HepG2 (cell line): ENCODE measurements around the gene ACAD8. TPM values are rescaled to one million over a fixed set of nuclear protein-coding genes. Genes with fewer than 3 reads are reported as not detected.

Source experiments
- ATAC-seq: fragments of 200-7000 bp; cut with Tn5 transposase; 3 replicates; pipeline ENCODE4 v1.9.1; 2020; ENCODE audit warnings: mild to moderate bottlenecking, moderate library complexity
- BruUV-seq: library from RNA; stranded (reverse); fragments of 400-500 nt; replicated peaks from 2 replicates; lab custom pipeline; 2021; lab: Mats Ljungman, UMichigan
- CTCF ChIA-PET: fragments of 300-600 bp; formaldehyde crosslinking; extraction: SDS; loops from one replicate; lab custom pipeline; 2021; ENCODE audit warnings: low total read pairs, inconsistent platforms, low intra/inter-chr PET ratio; lab: Yijun Ruan, JAX
- POLR2A ChIA-PET: fragments of 350-600 bp; sonication (Branson Sonifier 250); formaldehyde crosslinking; loops from one replicate; lab custom pipeline; 2020; ENCODE audit warnings: antibody characterized with exemption, inconsistent platforms; lab: Yijun Ruan, JAX
- DNase-seq: peaks from one replicate; pipeline ENCODE4 v3.0.0-alpha.2; 2015; ENCODE audit warnings: low spot score
- FAIRE-seq: peaks from 3 replicates; lab custom pipeline; 2011; peaks lifted over from hg19 to GRCh38; lab: Jason Lieb, UNC
- H2AFZ ChIP-seq: one replicate; pipeline ENCODE4 v1.6.1; 2011; ENCODE audit warnings: low read length, inconsistent platforms
- H3K27ac ChIP-seq: fragments of 300-600 bp; 3 replicates; pipeline ENCODE4 v1.8.0; 2011; ENCODE audit warnings: mixed run types, mild to moderate bottlenecking, mixed read lengths, low read length, inconsistent platforms; ENCODE audit not compliant: insufficient read depth; ENCODE audit errors: extremely low read length
- H3K27me3 ChIP-seq, 2 experiments: fragments of 200-600 bp in 1 of 2; 2 replicates in 1 of 2; 3 replicates in 1 of 2; pipeline versions ENCODE4 v1.6.0 to v1.8.0; 2011; ENCODE audit warnings: low read length in 2 of 2, mild to moderate bottlenecking in 2 of 2, moderate library complexity in 2 of 2, inconsistent platforms in 1 of 2; ENCODE audit not compliant: insufficient read depth in 2 of 2, control insufficient read depth in 1 of 2
- H3K36me3 ChIP-seq, 2 experiments: fragments of 200-600 bp in 1 of 2; replicated peaks in 1 of 2; 2 replicates in 1 of 2; 3 replicates in 1 of 2; pipeline versions ENCODE4 v1.5.1 to v1.8.0; 2011; ENCODE audit warnings: low read length in 2 of 2, inconsistent platforms in 1 of 2; ENCODE audit not compliant: insufficient read depth in 2 of 2, control insufficient read depth in 1 of 2
- H3K4me1 ChIP-seq: 2 replicates; pipeline ENCODE4 v1.5.1; 2012; ENCODE audit warnings: low read length, inconsistent platforms; ENCODE audit not compliant: insufficient read depth
- H3K4me2 ChIP-seq: 2 replicates; pipeline ENCODE4 v1.6.0; 2011; ENCODE audit warnings: low read depth, low read length, inconsistent platforms
- H3K4me3 ChIP-seq, 3 experiments: fragments of 200-600 bp in 1 of 3; sonication (generic), shearing (Covaris generic) in 1 of 3; replicated peaks in 1 of 3; 2 replicates each; pipeline ENCODE4 v1.5.1; 2011 to 2016; ENCODE audit warnings: low read length in 3 of 3, inconsistent platforms in 2 of 3, low read depth in 2 of 3, mild to moderate bottlenecking in 2 of 3, control low read depth in 1 of 3, mixed read lengths in 1 of 3; ENCODE audit not compliant: insufficient read depth in 1 of 3
- H3K79me2 ChIP-seq: one replicate; pipeline ENCODE4 v1.6.1; 2011; ENCODE audit warnings: low read length, inconsistent platforms; ENCODE audit not compliant: insufficient read depth
- H3K9ac ChIP-seq: 2 replicates; pipeline ENCODE4 v1.6.0; 2011; ENCODE audit warnings: mild to moderate bottlenecking, low read depth, low read length, inconsistent platforms; ENCODE audit not compliant: insufficient read depth
- H3K9me3 ChIP-seq: 2 replicates; pipeline ENCODE4 v1.5.1; 2012; ENCODE audit warnings: mild to moderate bottlenecking, low read length
- H4K20me1 ChIP-seq: 2 replicates; pipeline ENCODE4 v1.6.0; 2011; ENCODE audit warnings: inconsistent platforms, mild to moderate bottlenecking, low read length, moderate library complexity; ENCODE audit not compliant: insufficient read depth
- ETS1 ChIP-seq: sonication (generic); formaldehyde crosslinking; IDR thresholded peaks from 2 replicates; pipeline ENCODE4 v1.4.0; 2020; ENCODE audit warnings: missing genetic modification reagents
- HMG20A ChIP-seq: IDR thresholded peaks from 2 replicates; pipeline ENCODE4 v1.6.1; 2016; ENCODE audit warnings: borderline replicate concordance
- IKZF1 ChIP-seq: fragments of 450-650 bp; IDR thresholded peaks from 2 replicates; pipeline ENCODE4 v1.7.1; 2016
- KDM3A ChIP-seq: IDR thresholded peaks from 2 replicates; pipeline ENCODE4 v1.6.1; 2018; ENCODE audit warnings: low read depth, missing compliant biosample characterization
- MAX ChIP-seq: IDR thresholded peaks from 2 replicates; pipeline ENCODE4 v1.6.1; 2012; ENCODE audit warnings: inconsistent platforms
- MTA1 ChIP-seq: sonication (generic); formaldehyde crosslinking; IDR thresholded peaks from 2 replicates; pipeline ENCODE4 v1.4.0; 2020; ENCODE audit warnings: missing genetic modification reagents, mild to moderate bottlenecking, borderline replicate concordance
- NCOA5 ChIP-seq: sonication (generic); formaldehyde crosslinking; IDR thresholded peaks from 2 replicates; pipeline ENCODE4 v1.4.0; 2020; ENCODE audit warnings: missing genetic modification reagents
- RCOR2 ChIP-seq: IDR thresholded peaks from 2 replicates; pipeline ENCODE4 v1.6.1; 2016; ENCODE audit warnings: missing biosample characterization, missing genetic modification reagents
- SNRNP70 ChIP-seq: fragments of 200-400 bp; formaldehyde crosslinking; IDR thresholded peaks from 2 replicates; pipeline ENCODE4 v1.6.1; 2017; ENCODE audit warnings: mild to moderate bottlenecking, low read depth, low read length, moderate library complexity
- SUZ12 ChIP-seq: fragments of 150-350 bp; IDR thresholded peaks from 2 replicates; pipeline ENCODE4 v1.6.1; 2014; ENCODE audit warnings: low read depth, low read length
- ZMYM3 ChIP-seq: sonication (generic); formaldehyde crosslinking; IDR thresholded peaks from 2 replicates; pipeline ENCODE4 v1.5.1; 2020; ENCODE audit warnings: mild to moderate bottlenecking, missing genetic modification reagents
- ZNF552 ChIP-seq: sonication (generic); formaldehyde crosslinking; IDR thresholded peaks from 2 replicates; pipeline ENCODE4 v1.9.0; 2022; ENCODE audit warnings: missing genetic modification reagents, mild to moderate bottlenecking, borderline replicate concordance
- ZNF563 ChIP-seq: sonication (generic); formaldehyde crosslinking; IDR thresholded peaks from 2 replicates; pipeline ENCODE4 v1.8.0; 2022; ENCODE audit warnings: mild to moderate bottlenecking, moderate library complexity, missing genetic modification reagents
- ZSCAN9 ChIP-seq: IDR thresholded peaks from 2 replicates; pipeline ENCODE4 v1.6.1; 2016; ENCODE audit warnings: borderline replicate concordance
- WGBS: methylation state at CpG from one replicate; pipeline ENCODE4 v1.1.6; 2017; ENCODE audit warnings: low lambda C conversion rate; 5-methylcytosine and 5-hydroxymethylcytosine counted together
- in situ Hi-C: cut with HindIII; loops from 2 replicates; pipeline ENCODE4 v1.10.0; 2017; ENCODE audit warnings: low pct_unique_long_range_greater_than_20kb; ENCODE audit not compliant: extremely low pct_ligation_motif_present
- intact Hi-C: fragments of 100-400 bp; cut with micrococcal nuclease; formaldehyde crosslinking; loops from one replicate; pipeline ENCODE4 v1.10.0; 2022; ENCODE audit not compliant: unreplicated experiment
- polyA plus RNA-seq, 8 experiments: library from polyadenylated mRNA; depleted of rRNA in 3 of 8; stranded (reverse) in 7 of 8; unstranded in 1 of 8; fragments of >200 nt; fragmentation: Illumina TruSeq in 4 of 8; extraction: Trizol in 4 of 8; gene quantifications; 2 replicates each; pipeline versions ENCODE4 v1.2.1 to v1.2.3, GENCODE V29; 2011 to 2016; ENCODE audit warnings: low read depth in 4 of 8, missing spikeins in 1 of 8, mixed read lengths in 1 of 8; ENCODE audit not compliant: insufficient read depth in 1 of 8
- total RNA-seq, 5 experiments: library from RNA; depleted of rRNA; stranded (reverse); fragments of >200 nt; fragmentation: Illumina TruSeq; extraction: Trizol; gene quantifications; 2 replicates each; pipeline ENCODE4 v1.2.3, GENCODE V29; 2016; ENCODE audit warnings: low read depth in 1 of 5
- TF ChIP-seq, protein P1 (sequence below): sonication (generic); formaldehyde crosslinking; IDR thresholded peaks from 2 replicates; pipeline ENCODE4 v1.9.0; 2021; ENCODE audit warnings: missing genetic modification reagents, borderline replicate concordance
- TF ChIP-seq, protein P2 (sequence below): sonication (generic); formaldehyde crosslinking; IDR thresholded peaks from 2 replicates; pipeline ENCODE4 v1.4.0; 2020; ENCODE audit warnings: mild to moderate bottlenecking, missing genetic modification reagents, borderline replicate concordance
- TF ChIP-seq, protein P3 (sequence below): fragments of 450-650 bp; IDR thresholded peaks from 2 replicates; pipeline ENCODE4 v1.6.1; 2017; ENCODE audit warnings: mild to moderate bottlenecking
- TF ChIP-seq, protein P4 (sequence below): IDR thresholded peaks from 2 replicates; pipeline ENCODE4 v1.6.1; 2016; ENCODE audit warnings: low read depth, control low read depth

ACAD8 gene
- total and polyA plus RNA-seq, 2 of the 13 experiments (the other 11 are each of a cell fraction or from before 2014, with no cell fraction given) = 13.5 to 20.3 TPM

GRCh38 chr11:134206185-134206584, 47.2 kb upstream of the ACAD8 start:
- Histone ChIP-seq H3K4me1 (no peaks in the 10 kb centered on the region), H3K4me2 (no peak overlapping the region), H2AFZ (no peak overlapping the region), H4K20me1 (no peaks in the 10 kb centered on the region), H3K36me3 (peaks cover 14 to 87% of the 10 kb centered on the region in 2 experiments), H3K4me3 (no peak overlapping the region), H3K27ac (no peak overlapping the region), H3K9me3 (no peaks in the 10 kb centered on the region), H3K79me2 (no peaks in the 10 kb centered on the region), H3K27me3 (no peaks in the 10 kb centered on the region), H3K9ac (no peak overlapping the region)
- no peak for TF ChIP-seq MAX
- no peak for TF ChIP-seq SUZ12
- no peak for TF ChIP-seq RCOR2 (CRISPR knock-in tag)
- TF ChIP-seq ZSCAN9 (CRISPR knock-in tag) = no peak
- no peak for TF ChIP-seq MTA1 (CRISPR knock-in tag)
- no peak for TF ChIP-seq KDM3A (CRISPR knock-in tag)
- TF ChIP-seq, protein P1, sequence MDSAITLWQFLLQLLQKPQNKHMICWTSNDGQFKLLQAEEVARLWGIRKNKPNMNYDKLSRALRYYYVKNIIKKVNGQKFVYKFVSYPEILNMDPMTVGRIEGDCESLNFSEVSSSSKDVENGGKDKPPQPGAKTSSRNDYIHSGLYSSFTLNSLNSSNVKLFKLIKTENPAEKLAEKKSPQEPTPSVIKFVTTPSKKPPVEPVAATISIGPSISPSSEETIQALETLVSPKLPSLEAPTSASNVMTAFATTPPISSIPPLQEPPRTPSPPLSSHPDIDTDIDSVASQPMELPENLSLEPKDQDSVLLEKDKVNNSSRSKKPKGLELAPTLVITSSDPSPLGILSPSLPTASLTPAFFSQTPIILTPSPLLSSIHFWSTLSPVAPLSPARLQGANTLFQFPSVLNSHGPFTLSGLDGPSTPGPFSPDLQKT = no peak
- TF ChIP-seq, protein P2, sequence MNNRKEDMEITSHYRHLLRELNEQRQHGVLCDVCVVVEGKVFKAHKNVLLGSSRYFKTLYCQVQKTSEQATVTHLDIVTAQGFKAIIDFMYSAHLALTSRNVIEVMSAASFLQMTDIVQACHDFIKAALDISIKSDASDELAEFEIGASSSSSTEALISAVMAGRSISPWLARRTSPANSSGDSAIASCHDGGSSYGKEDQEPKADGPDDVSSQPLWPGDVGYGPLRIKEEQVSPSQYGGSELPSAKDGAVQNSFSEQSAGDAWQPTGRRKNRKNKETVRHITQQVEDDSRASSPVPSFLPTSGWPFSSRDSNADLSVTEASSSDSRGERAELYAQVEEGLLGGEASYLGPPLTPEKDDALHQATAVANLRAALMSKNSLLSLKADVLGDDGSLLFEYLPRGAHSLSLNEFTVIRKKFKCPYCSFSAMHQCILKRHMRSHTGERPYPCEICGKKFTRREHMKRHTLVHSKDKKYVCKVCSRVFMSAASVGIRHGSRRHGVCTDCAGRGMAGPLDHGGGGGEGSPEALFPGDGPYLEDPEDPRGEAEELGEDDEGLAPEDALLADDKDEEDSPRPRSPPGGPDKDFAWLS (CRISPR knock-in tag) = no peak
- TF ChIP-seq HMG20A (CRISPR knock-in tag) = no peak
- no peak for TF ChIP-seq ETS1
- TF ChIP-seq SNRNP70 = no peak
- TF ChIP-seq, protein P3, sequence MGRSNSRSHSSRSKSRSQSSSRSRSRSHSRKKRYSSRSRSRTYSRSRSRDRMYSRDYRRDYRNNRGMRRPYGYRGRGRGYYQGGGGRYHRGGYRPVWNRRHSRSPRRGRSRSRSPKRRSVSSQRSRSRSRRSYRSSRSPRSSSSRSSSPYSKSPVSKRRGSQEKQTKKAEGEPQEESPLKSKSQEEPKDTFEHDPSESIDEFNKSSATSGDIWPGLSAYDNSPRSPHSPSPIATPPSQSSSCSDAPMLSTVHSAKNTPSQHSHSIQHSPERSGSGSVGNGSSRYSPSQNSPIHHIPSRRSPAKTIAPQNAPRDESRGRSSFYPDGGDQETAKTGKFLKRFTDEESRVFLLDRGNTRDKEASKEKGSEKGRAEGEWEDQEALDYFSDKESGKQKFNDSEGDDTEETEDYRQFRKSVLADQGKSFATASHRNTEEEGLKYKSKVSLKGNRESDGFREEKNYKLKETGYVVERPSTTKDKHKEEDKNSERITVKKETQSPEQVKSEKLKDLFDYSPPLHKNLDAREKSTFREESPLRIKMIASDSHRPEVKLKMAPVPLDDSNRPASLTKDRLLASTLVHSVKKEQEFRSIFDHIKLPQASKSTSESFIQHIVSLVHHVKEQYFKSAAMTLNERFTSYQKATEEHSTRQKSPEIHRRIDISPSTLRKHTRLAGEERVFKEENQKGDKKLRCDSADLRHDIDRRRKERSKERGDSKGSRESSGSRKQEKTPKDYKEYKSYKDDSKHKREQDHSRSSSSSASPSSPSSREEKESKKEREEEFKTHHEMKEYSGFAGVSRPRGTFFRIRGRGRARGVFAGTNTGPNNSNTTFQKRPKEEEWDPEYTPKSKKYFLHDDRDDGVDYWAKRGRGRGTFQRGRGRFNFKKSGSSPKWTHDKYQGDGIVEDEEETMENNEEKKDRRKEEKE = no peak
- TF ChIP-seq IKZF1 = no peak
- TF ChIP-seq ZNF563 (CRISPR knock-in tag) = no peak
- TF ChIP-seq, protein P4, sequence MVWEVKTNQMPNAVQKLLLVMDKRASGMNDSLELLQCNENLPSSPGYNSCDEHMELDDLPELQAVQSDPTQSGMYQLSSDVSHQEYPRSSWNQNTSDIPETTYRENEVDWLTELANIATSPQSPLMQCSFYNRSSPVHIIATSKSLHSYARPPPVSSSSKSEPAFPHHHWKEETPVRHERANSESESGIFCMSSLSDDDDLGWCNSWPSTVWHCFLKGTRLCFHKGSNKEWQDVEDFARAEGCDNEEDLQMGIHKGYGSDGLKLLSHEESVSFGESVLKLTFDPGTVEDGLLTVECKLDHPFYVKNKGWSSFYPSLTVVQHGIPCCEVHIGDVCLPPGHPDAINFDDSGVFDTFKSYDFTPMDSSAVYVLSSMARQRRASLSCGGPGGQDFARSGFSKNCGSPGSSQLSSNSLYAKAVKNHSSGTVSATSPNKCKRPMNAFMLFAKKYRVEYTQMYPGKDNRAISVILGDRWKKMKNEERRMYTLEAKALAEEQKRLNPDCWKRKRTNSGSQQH (CRISPR knock-in tag) = no peak
- TF ChIP-seq NCOA5 (CRISPR knock-in tag) = no peak
- no peak for TF ChIP-seq ZMYM3 (CRISPR knock-in tag)
- no peak for TF ChIP-seq ZNF552 (CRISPR knock-in tag)
- CTCF ChIA-PET = no interaction called here
- ATAC-seq (no peak), FAIRE-seq (no peak), DNase-seq (no peak)
- no TSS peak for BruUV-seq
- POLR2A ChIA-PET = interaction anchor here (4.1 kb wide), 1 partner anchor 18 kb away, joined by 17 read pairs; the partner anchor contains the start of genes NCAPD3 and VPS26B
- in situ Hi-C loops (no loop called here), intact Hi-C loops (loop anchor here (2.0 kb wide), 1 partner anchor 19 kb away; the partner anchor contains the start of gene VPS26B)
- WGBS = 89% methylated on average over 4 of the region's 5 CpGs
